ENCODE data around the gene CCDC169.
A peak's percentile ranks its signal among the peaks of the same experiment; 100 is the strongest.
"Not testable (repeated sequence)": the region's sequence is repeated elsewhere in the genome, so short reads cannot be mapped to it uniquely, and the experiment has no call there.

Gene CCDC169

DNA sequence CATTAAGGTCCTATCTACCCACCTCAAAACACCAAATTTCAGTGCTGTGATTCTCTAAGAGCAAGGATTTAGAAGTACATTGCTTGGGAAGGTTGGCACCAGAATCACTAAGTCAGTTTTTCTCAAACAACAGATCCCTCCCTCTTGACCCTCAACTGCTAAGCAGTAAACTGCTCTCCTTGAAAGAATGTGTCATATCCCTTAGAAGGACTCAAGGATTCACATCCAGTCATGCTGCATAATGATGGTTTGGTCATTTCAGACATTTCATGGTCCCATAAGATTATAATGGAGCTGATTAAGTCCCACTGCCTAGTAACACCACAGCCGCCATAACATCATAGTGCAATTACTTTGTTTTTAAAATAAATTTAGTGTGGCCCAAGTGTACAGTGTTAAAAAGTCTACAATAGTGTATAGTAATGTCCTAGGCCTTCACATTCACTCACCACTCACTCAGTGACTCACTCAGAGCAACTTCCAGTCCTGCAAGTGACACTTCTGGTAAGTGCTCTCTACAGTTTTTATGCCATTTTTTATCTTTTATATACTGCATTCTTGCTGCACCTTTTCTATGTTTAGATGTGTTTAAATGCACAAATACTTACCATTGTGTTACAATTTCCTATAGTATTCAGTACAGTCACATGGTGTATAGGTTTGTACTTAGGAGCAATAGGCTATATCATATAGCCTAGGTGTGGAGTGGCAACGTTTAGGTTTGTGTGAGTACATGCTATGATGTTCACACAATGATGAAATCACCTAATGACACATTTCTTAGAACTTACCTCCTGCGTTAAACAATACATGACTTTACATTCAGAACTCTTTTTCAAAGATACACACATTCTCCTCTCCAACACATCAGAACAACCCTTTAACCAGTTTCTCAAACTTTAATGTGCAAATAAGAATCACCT lies 15.7 kb upstream of the CCDC169 start:
- DNase-seq, result peak in 1 of 14 donors; percentile 9

- no peak for DNase-seq
Measured at GRCh38 chr13:36310417-36311108, 12.9 kb upstream of the CCDC169 start.

DNA sequence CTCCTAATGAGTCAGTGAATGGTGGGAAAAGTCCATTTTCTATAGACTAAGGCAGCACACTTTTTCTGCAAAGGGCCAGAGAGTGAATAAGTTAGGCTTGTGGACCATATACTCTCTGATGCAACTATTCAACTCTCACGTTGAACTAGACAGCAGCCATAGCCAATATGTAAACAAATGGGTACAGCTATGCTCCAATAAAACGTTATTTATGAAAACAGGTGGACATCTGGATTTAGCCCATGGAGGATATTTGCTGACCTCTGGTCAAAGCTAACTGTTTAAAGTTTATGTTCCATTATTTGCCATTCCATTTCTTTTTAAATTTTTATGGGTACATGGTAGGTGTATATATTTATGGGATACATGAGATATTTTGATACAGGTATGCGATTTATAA lies 4.7 kb upstream of the CCDC169 start:
- DNase-seq, result no peak

DNA sequence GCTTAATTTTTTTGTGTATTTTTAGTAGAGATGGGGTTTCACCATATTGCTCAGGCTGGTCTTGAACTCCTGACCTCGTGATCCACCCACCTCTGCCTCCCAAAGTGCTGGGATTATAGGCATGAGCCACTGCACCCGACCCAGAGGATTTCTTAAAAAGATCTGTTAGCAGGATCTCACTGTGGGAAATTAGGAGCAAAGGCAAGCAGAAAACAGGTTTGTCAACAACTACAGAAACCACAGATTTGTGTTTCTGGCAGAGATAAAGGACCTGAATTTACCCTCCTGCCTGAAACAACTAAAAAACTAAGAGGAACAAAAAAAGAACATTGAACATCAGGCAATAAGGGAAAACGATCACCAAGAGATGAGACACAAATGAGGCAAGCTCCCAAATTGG lies 1.9 kb upstream of the CCDC169 start:
- DNase-seq, result not testable (repeated sequence)

- peak in 2 of 14 donors; percentile 1 to 10 for DNase-seq
Measured at GRCh38 chr13:36298535-36299068, 988 bp upstream of the CCDC169 start.

GRCh38 chr13:36294096-36294495 lies 3.5 kb downstream of the CCDC169 start:
- no peak for DNase-seq

- no peak for DNase-seq
Measured at GRCh38 chr13:36293497-36293896, 4.1 kb downstream of the CCDC169 start.

DNA sequence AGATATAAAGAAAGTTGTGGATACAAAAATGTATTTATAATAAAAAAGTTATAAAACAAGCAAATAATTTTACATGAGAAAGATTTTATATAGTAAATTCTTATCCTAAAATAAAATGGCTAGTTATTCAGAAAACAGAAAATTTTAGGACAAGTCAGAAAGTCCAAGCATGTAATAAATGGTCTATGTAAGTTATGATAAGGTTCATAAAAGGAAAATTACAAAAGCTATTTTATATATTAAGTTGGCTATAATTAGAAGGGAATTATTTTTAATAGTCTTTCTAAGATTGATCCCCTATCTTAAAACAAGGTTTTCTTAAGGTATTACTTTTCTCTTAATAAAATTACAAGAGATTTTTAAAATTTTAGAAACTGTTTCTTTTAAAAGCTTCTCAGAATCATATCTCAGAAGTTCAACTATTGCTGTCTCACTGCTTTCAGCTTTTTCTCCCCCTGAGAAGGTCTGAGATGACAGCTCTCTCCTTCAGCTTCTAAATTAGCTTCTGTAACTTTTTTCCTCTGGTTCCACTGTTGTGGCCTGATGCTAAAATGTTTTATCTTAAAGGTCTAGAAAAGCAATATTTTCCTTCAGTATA lies 8.7 kb downstream of the CCDC169 start:
- no peak for DNase-seq

- DNase-seq, result no peak
Measured at GRCh38 chr13:36286006-36286405, 11.6 kb downstream of the CCDC169 start.

- DNase-seq, result no peak
Measured at GRCh38 chr13:36282821-36283432, 14.7 kb downstream of the CCDC169 start.

GRCh38 chr13:36275190-36276002 lies 22.2 kb downstream of the CCDC169 start:
- no peak for DNase-seq

DNA sequence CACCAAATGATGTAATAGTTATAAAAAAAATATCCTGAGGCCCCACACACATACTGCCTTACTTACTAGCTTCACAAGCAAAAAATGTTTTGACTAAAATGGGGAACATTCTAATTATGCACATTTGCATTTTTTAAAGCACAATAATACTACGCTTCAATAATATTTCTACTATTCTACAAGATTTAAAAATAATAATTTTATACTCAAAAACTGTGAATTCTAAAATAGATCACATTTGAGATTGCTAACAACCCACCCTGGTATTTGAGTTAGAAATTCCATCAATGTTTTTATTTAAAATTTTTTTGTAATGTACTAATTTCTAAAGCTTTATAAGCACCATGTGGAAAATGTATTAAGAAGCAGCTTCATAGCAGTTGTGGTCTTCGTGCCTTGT lies 24.2 kb downstream of the CCDC169 start:
- DNase-seq, result no peak

DNA sequence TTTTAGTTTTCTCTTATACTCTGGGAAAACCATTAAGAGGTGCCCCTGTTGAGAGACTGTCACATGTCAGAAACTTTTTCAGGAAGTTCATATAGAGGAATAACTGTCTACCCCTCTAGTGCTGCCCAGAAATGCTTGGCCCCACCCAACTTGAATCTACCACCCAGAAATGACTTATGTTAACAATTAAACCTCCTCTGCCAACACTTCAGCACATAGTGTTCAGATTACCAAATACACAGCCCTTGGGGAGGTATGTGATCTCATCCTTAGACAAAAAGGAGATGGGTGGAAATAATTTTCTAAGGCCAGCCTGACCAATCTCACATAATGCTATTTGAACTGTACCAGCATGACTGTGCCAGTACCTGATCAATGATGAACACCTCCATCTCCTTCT lies 35.6 kb downstream of the CCDC169 start:
- no peak for DNase-seq

GRCh38 chr13:36261011-36261410 lies 36.6 kb downstream of the CCDC169 start:
- no peak for DNase-seq

DNA sequence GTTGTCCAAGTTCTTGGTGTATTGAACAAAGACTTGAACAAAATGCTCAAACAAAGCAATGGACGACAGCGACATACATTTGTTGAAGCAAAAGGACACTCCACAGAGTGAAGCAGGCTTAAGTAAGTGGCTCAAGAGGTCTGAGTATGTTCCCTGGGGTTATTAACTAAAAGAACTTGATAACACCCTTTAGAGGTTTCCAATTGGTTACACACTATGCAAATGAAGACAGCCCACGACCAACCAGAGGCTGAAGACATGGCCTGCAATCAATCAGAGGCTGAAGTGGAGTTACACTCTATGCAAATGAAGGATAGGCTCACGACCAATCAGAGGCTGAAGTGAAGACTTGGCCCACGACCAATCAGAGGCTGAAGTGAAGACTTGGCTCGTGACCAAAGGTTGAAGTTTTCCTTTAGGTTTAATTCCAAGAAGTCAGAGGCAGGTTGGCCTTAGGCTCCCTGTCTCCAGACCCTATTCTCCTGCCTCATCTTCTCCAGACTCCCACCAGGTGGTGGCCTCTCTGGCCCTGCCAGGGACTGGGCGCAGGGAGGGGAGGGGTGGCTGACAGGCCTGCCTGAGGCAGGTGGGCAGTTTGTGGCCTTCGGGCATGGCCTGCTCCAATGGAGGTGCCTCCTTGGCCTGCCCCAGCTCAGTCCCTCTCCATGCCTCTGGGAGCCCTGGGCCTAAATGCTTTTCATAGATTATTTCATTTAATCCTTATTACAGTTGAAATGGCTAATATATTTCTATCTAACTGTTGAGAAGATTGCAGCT lies 38.1 kb downstream of the CCDC169 start:
- no peak for DNase-seq

DNA sequence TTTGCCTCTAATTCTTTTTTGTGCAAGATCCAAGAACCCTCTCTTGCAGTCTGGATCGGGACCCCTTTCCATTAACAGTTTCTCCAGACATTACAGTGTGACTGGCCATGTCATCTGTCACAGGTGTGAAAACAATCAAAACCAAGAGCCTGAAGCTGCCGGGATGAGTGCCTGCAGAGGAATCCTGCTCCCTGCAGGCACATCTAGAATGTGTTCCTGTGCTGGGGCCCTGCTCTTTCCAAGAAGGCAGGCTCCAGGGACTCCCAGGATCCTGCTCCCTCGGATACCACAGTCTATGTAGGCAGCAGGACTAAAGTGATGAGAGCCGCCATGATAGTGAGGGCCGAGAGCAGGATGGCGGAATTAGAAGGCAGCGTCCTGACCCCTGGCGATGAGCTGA lies 38.8 kb downstream of the CCDC169 start:
- no peak for DNase-seq

- DNase-seq, result no peak
Measured at GRCh38 chr13:36251526-36251925, 46.1 kb downstream of the CCDC169 start.

DNA sequence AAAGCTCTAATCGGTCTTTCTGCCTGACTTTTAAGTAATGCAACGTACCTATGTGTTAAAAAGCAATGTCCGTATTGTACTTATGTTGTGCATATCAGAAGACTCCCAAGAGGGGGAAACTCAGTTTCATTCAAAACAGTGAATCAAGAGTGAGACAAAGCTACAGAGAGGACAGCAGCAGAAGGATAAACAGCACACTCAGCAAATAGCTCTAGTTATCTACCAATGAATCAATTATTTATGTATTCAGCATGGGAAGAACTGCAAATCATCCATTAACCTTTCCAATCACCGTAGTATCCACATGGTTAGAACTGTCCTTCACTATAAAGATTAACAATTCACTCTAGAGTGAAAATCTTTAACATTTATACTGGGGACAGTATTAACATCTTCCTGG lies 46.6 kb downstream of the CCDC169 start:
- DNase-seq, result no peak

DNA sequence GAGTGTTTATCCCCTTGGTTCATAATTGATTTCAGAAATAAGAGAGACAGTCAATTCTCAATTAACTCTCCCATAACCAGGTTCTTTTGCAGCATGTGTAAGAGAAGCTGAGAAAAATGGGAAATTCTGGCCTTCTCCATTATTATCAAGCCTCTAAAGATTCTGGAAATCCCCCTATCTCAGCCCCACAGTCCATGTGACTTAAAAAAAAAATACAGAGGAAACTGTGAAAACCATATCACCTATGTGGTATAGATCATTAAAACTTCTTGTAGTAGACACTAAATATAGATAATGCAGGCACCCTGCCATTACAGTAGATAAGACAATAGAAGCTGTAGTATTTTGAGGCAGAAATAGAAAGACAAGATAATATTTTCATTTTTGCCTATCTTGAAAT lies 48.9 kb downstream of the CCDC169 start:
- DNase-seq, result no peak

GRCh38 chr13:36244990-36245389 lies 52.6 kb downstream of the CCDC169 start:
- no peak for DNase-seq

- DNase-seq, result no peak
Measured at GRCh38 chr13:36244073-36244472, 53.5 kb downstream of the CCDC169 start.

All from C1 segment of cervical spinal cord (tissue), 14 donors.